Embryonic facial prominence (tissue), 1 donor: Measurements from ENCODE around the gene PNPLA7.
"Not testable (repeated sequence)": the region's sequence is repeated elsewhere in the genome, so short reads cannot be mapped to it uniquely, and the experiment has no call there.

ENCODE experiments used
- DNase-seq: peaks from one replicate; pipeline ENCODE4 v3.0.0-alpha.2; 2016; ENCODE audit errors: extremely low spot score

PNPLA7 gene

DNA sequence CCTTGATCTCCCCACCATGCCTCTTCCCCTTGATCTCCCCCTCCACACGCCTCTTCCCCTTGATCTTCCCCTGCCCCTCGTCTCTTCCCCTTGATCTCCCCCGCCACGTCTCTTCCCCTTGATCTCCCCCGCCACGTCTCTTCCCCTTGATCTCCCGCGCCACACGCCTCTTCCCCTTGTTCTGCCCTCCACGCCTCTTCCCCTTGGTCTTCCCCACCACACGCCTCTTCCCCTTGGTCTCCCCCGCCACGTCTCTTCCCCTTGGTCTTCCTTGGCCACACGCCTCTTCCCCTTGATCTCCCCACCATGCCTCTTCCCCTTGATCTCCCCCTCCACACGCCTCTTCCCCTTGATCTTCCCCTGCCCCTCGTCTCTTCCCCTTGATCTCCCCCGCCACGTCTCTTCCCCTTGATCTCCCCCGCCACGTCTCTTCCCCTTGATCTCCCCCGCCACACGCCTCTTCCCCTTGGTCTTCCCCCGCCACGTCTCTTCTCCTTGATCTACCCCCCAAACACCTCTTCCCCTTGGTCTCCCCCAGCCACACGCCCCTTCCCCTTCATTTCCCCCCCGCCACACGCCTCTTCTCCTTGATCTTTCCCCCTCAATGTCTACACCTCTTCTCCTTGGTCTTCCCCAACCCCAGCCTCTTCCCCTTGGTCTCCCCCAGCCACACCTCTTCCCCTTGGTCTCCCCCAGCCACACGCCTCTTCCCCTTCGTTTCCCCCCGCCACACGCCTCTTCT is 98.8 kb downstream of the PNPLA7 start:
- DNase-seq, result not testable (repeated sequence)

DNA sequence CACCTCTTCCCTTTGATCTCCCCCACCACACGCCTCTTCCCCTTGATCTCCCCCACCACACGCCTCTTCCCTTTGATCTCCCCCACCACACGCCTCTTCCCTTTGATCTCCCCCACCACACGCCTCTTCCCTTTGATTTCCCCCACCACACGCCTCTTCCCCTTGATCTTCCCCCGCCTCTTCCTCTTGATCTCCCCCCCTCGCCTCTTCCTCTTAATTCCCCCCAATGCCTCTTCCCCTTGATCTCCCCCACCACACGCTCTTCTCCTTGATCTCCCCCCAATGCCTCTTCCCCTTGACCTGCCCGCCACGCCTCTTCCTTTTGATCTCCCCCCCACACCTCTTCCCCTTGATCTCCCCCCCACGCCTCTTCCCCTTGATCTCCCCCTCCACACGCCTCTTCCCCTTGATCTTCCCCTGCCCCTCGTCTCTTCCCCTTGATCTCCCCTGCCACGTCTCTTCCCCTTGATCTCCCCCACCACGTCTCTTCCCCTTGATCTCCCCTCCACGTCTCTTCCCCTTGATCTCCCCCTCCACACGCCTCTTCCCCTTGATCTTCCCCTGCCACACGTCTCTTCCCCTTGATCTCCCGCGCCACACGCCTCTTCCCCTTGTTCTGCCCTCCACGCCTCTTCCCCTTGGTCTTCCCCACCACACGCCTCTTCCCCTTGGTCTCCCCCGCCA is 99.5 kb downstream of the PNPLA7 start:
- not testable (repeated sequence) for DNase-seq

DNA sequence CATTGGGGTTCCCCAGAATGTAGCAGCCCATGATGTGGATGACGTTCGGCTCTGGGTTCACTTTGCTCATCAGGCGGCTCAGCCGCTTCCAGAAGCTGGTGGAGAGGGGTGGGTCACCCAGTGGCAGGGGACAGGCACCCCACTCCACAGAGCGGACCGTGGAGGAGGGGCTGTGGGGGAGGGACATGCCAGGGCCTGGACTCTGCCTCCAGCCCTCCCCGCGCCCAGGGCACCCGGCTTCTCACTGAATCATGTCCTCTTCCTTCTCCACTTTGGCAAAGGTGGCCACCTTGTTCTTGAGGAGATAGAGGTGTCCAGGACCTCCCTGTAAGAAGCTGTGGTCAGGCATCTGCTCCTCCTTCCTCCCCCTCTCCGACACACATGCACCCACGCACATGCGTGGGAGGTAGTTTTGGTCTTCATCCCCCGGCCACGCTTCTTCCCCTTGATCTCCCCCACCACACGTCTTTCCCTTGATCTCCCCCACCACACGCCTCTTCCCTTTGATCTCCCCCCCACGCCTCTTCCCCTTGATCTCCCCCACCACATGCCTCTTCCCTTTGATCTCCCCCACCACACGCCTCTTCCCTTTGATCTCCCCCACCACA is 100.2 kb downstream of the PNPLA7 start:
- no peak for DNase-seq

GRCh38 chr9:137449081-137449844 is 100.9 kb downstream of the PNPLA7 start:
- DNase-seq, result no peak

DNA sequence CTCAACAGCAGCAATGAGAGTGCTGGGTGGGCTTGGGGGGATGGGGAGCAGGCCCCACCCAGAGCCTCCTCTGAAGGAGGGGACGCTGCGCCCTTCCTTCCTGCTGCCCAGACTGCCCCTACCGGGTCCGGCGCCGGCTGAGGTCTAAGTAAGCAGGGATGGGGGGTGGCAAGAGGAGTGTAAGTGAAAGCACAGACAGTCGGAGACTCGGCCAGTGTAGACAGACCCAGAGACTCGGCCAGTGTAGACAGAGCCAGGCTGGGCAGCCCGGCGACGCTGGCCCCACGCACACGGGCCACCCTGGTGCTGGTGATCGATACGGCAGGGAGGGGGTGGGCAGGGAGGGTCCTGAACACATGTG is 101.6 kb downstream of the PNPLA7 start:
- DNase-seq, result no peak

DNA sequence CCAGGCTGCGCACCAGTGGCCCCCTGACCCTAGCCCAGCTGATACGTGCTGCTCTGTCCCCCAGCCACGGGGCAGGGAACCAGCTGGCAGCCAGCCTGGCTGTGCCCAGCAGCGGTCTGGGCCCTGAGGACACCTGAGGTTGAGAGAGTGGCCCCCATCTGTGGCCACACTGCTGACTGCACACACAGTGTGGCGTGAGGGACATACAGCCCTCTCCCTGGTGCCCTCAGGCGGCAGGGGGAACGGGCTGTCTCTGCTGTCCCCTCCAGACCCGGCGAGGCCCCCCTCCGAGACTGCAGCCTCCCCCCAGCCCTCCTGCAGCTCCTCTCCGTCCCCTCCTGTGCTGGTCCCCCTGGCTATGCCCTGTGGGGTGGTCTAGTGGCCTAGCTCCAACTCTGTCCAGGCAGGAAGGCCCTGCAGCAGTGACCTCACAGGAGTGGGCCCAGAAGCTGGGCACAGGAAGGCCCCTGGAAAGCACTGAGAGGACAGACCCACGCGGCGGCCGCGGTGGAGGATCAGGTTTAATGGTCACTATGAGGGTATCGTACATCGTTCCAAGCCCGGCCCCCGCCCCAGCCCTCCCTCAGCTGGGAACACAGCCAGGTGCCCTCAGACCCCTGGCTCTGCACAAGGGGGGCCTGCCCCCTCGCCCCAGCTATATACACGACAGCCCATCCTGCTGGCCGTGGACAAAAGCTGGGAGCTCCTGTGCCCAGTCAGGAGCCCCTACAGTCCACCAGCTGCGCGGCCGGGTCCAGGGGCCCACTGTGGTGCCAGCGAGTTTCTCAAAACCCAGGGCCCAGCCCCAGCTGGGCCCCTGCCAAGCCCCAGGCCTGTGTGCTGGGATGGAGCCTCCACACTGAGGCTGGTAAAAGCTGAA is 102.2 kb downstream of the PNPLA7 start:
- no peak for DNase-seq

GRCh38 chr9:137446851-137447471 is 103.2 kb downstream of the PNPLA7 start:
- no peak for DNase-seq

DNA sequence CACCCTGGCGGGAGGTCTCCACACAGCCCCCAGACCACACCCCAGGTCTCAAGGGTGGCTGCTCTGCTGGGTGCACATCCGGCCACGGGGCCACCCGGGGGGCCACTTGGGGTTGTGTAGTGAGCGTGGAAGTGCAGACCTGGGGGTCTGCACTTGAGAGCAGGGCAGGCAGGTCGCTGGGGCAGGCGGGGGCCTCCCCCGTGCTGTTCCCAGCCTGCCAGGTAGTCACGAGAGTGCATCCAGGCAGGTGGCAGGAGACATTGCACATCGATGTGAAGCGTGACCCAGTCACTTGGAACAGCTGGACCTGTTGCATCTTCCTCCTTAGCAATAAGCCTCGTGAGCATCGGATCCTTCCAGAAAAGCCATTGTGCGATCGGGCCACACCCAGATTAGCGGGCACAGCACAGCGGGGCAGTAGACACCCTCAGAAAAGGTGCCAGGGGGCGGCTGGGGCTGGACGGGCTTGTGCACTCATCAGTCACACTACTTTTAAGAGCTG is 104.2 kb downstream of the PNPLA7 start:
- no peak for DNase-seq

DNA sequence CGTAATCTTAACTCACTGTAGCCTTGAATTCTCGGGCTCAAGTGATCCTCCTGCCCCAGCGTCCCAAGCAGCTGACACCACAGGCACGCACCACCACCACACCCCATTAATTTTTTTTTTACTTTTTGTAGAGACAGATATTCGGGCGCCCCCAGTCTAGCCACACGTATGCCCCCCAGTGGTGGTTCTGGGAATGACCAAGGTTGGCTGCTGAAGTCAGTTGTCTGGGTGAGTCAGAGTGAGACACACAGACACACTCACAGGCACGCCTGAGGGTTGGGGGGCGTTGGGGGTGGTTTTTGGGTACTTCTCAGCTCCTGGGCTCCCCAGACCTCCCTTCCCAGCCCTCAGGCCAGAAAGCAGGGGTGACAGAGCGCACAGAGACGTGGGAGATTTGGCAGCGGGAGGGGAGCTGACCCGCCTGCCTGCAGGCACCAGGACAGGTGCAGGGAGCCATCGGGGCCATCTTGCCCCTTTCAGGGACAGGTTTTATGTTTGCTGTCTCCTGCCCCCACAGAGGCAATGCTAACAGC is 104.9 kb downstream of the PNPLA7 start:
- DNase-seq, result no peak

DNA sequence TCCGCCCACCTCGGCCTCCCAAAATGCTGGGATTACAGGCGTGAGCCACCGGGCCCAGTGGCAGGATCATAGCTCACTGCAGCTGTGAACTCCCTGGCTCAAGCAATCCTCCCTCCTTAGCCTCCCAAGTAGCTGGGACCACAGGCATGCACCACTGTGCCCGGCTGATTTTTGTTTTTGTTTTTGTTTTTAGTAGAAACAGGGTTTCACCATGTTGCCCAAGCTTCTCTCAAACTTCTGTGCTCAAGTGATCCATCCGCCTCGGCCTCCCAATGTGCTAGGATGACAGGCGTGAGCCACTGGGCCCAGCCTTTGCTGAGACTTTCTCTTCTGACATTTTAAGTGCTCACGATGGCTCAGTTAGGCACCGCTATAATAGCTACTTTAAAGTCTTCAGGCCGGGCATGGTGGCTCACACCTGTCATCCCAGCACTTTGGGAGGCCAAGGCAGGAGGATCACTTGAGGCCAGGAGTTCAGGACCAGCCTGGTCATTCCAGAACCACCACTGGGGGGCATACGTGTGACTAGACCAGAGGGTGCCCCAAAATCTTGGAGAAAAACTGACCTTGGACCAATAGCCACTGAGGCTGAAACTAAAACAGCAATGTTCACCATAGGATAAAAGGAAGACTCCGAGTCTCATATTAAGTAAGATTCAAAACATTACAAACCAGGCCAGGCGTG is 106.0 kb downstream of the PNPLA7 start:
- DNase-seq, result no peak

DNA sequence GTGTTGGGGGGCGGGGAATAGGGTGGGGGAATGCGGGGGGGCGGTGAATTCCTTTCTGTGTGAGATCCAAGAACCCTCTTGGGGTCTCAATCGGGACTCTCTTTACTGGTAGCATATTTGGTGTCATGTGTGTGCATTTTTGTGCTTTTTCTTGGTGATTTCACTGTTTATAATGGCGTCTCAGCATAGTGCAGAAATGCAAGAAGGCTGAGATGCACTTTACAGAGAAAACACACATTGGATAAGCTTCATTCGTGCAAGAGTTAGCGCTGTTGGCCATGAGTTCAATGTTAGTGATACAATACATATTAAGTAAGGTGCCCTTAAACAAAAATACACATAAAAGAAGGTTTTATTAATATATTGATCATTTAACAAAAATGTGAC is 108.3 kb downstream of the PNPLA7 start:
- DNase-seq, result no peak

GRCh38 chr9:137441289-137441934 is 108.8 kb downstream of the PNPLA7 start, which contains the start of gene ENTPD8:
Gene ENTPD8, minus strand, starts transcription at chr9:137441357. Its CDS starts 3,072 bp downstream, at chr9:137438285.
- no peak for DNase-seq

GRCh38 chr9:137439158-137439714 is 111.0 kb downstream of the PNPLA7 start:
- no peak for DNase-seq

DNA sequence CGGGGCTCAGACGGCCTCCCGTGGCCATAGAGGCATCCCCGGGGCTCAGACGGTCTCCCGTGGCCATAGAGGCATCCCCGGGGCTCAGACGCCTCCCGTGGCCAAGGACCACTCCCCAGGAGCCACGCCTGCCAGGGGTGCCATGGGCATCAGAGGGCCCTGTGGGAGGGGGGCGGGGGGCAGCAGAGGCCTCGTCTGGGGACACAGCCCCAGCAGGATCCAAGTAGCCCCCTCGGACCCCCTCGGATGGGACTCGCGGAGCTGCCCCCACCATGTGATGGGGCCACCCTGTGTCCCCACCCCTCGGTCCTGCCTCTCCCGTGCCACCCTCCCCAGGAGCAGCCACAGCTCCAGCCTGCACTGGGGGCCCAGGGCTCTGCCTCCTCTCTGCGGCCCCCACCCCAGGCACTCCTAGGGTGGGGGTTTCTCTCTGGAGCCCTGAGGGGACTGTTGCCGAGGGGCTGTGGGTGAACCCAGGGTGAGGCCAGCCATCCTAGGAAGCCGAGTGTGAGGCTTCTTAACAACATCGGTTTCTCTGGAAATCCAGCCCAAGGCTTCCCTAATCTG is 111.5 kb downstream of the PNPLA7 start:
- DNase-seq, result no peak

- no peak for DNase-seq
Measured at GRCh38 chr9:137437691-137438590, 112.3 kb downstream of the PNPLA7 start.

DNA sequence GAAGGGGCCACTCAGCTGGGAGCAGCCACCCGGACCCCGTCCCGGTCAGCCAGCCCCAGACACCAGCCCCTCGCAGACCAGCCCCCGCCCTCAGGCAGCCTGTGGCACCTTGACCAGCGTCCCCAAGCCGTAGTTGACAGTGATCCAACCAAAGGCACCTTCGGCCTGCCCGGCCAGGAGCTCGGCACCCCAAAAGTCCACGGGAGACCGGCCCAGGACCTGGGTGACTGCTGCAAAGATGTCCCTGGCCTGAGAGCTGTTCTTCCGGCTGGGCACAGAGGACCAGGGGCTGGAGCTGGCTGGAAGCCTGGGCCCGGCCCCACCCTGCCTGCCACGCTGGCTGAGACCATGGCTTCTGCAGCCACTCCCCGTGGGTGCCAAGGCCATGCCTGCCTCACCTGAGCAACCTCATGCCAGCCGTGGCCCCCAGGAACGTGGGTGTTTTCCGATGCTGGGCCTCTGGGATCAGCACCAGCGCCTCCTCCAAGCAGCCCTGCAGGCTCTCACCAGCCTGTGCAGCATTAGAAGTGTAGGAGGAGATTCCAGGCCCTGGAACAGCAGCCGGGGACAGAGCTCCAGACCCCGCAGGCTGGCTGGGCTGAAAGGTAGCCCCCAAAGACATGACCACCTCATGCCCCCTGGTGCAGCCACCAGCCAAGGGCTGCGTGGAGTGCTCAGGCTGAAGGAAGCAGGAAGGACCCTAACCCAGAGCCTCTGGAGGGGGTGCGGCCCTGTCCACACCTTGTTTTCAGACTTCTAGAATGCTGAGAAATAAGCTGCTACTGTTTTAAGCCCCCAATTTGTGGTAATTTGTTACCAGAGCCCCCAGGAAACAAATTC is 113.2 kb downstream of the PNPLA7 start:
- DNase-seq, result no peak
